Measurements from ENCODE around the gene NME7. TPM values are rescaled to one million over a fixed set of nuclear protein-coding genes. Genes with fewer than 3 reads are reported as not detected.
"Not testable (repeated sequence)": the region's sequence is repeated elsewhere in the genome, so short reads cannot be mapped to it uniquely, and the experiment has no call there.

NME7 gene
- total RNA-seq, 1 experiment from 2014 or later, result 13.8 TPM

DNA sequence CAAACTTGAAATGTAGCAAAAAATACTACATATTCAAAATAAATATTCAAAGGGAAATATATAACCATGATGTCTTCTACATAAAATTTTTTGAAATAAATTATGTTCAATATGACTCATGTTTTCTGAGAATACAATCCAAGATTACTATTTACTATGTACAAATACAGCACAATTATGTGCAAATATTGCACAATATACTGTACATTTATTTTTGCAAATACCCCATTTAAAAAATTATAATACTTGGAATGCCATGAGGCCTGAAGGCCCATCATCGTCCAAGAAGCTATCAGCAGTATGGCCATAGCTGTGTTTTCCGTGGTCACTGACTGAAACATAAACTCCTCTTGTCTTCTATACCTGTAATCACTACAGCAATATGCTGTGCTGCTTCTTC, 47.4 kb upstream of the NME7 start (continued):
- TF ChIP-seq, protein P1, sequence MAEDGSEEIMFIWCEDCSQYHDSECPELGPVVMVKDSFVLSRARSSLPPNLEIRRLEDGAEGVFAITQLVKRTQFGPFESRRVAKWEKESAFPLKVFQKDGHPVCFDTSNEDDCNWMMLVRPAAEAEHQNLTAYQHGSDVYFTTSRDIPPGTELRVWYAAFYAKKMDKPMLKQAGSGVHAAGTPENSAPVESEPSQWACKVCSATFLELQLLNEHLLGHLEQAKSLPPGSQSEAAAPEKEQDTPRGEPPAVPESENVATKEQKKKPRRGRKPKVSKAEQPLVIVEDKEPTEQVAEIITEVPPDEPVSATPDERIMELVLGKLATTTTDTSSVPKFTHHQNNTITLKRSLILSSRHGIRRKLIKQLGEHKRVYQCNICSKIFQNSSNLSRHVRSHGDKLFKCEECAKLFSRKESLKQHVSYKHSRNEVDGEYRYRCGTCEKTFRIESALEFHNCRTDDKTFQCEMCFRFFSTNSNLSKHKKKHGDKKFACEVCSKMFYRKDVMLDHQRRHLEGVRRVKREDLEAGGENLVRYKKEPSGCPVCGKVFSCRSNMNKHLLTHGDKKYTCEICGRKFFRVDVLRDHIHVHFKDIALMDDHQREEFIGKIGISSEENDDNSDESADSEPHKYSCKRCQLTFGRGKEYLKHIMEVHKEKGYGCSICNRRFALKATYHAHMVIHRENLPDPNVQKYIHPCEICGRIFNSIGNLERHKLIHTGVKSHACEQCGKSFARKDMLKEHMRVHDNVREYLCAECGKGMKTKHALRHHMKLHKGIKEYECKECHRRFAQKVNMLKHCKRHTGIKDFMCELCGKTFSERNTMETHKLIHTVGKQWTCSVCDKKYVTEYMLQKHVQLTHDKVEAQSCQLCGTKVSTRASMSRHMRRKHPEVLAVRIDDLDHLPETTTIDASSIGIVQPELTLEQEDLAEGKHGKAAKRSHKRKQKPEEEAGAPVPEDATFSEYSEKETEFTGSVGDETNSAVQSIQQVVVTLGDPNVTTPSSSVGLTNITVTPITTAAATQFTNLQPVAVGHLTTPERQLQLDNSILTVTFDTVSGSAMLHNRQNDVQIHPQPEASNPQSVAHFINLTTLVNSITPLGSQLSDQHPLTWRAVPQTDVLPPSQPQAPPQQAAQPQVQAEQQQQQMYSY (CRISPR knock-in tag; IDR thresholded peaks at IDR 0.05), result no peak
- no peak for TF ChIP-seq ZNF232 (CRISPR knock-in tag; IDR thresholded peaks at IDR 0.05)
- no peak for TF ChIP-seq TEAD1 (CRISPR knock-in tag; IDR thresholded peaks at IDR 0.05)
- no peak for TF ChIP-seq NFATC4 (CRISPR knock-in tag; IDR thresholded peaks at IDR 0.05)
- TF ChIP-seq, protein P2, sequence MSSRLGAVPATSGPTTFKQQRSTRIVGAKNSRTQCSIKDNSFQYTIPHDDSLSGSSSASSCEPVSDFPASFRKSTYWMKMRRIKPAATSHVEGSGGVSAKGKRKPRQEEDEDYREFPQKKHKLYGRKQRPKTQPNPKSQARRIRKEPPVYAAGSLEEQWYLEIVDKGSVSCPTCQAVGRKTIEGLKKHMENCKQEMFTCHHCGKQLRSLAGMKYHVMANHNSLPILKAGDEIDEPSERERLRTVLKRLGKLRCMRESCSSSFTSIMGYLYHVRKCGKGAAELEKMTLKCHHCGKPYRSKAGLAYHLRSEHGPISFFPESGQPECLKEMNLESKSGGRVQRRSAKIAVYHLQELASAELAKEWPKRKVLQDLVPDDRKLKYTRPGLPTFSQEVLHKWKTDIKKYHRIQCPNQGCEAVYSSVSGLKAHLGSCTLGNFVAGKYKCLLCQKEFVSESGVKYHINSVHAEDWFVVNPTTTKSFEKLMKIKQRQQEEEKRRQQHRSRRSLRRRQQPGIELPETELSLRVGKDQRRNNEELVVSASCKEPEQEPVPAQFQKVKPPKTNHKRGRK (CRISPR knock-in tag; IDR thresholded peaks at IDR 0.05; ENCODE audit: borderline replicate concordance), result no peak
- TF ChIP-seq, protein P3, sequence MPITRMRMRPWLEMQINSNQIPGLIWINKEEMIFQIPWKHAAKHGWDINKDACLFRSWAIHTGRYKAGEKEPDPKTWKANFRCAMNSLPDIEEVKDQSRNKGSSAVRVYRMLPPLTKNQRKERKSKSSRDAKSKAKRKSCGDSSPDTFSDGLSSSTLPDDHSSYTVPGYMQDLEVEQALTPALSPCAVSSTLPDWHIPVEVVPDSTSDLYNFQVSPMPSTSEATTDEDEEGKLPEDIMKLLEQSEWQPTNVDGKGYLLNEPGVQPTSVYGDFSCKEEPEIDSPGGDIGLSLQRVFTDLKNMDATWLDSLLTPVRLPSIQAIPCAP (CRISPR knock-in tag; IDR thresholded peaks at IDR 0.05), result no peak
- no peak for TF ChIP-seq SOX15 (CRISPR knock-in tag; IDR thresholded peaks at IDR 0.05)
- TF ChIP-seq, protein P4, sequence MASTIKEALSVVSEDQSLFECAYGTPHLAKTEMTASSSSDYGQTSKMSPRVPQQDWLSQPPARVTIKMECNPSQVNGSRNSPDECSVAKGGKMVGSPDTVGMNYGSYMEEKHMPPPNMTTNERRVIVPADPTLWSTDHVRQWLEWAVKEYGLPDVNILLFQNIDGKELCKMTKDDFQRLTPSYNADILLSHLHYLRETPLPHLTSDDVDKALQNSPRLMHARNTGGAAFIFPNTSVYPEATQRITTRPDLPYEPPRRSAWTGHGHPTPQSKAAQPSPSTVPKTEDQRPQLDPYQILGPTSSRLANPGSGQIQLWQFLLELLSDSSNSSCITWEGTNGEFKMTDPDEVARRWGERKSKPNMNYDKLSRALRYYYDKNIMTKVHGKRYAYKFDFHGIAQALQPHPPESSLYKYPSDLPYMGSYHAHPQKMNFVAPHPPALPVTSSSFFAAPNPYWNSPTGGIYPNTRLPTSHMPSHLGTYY (CRISPR knock-in tag; IDR thresholded peaks at IDR 0.05), result no peak
- TF ChIP-seq E2F4 (CRISPR knock-in tag; IDR thresholded peaks at IDR 0.05; ENCODE audit: borderline replicate concordance, low read depth), result no peak
- no peak for TF ChIP-seq OVOL2 (CRISPR knock-in tag; IDR thresholded peaks at IDR 0.05; ENCODE audit: borderline replicate concordance)

DNA sequence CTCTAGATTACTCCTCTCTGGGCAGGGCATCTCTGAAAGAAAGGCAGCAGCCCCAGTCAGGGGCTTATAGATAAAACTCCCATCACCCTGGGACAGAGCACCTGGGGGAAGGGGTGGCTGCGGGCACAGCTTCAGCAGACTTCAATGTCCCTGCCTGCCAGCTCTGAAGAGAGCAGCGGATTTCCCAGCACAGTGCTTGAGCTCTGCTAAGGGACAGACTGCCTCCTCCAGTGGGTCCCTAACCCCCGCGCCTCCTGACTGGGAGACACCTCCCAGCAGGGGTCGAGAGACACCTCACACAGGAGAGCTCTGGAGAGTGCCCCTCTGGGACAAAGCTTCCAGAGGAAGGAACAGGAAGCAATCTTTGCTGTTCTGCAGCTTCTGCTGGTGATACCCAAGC, 40.7 kb upstream of the NME7 start:
- Mint-ChIP-seq H3K27me3 (ENCODE audit: low read depth) (peaks cover 14% of the 10 kb centered on the region), H3K9me3 (peaks cover 36% of the 10 kb centered on the region)
- ATAC-seq; H3K27ac Mint-ChIP-seq; H3K36me3 Mint-ChIP-seq; DNase-seq (ENCODE audit: low spot score); H3K4me1 Mint-ChIP-seq; POLR2A ChIA-PET; CTCF ChIA-PET; H3K4me3 Mint-ChIP-seq: not testable (repeated sequence)

- POLR2A ChIA-PET, ATAC-seq: not testable (repeated sequence)
These were observed 35.0 kb upstream of the NME7 start for GRCh38 chr1:169402578-169402977.

DNA sequence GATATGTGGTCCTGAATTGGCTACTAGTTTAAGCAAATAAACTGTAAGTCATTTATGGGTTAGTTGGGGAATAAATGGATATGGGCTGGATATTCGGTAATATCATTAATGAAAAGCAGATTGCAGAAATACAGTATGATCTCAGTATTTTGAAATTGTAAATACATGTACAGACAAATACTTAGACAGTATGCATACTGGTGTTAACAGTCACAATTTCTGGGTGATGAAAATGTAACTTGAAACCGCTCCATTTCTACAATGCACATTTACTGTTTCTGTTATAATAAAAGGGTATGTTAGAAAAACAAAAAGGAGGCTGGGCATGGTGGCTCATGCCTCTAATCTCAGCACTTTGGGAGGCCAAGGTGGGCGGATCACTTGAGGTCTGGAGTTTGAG, 28.4 kb upstream of the NME7 start:
- no peak overlapping the region for H3K27ac Mint-ChIP-seq
- ATAC-seq, result no peak
- TF ChIP-seq NFATC4 (CRISPR knock-in tag; IDR thresholded peaks at IDR 0.05) (no peak), NR3C1 (CRISPR knock-in tag; conservative IDR thresholded peaks at IDR 0.05; ENCODE audit: low read depth) (no peak), ZNF219 (CRISPR knock-in tag; IDR thresholded peaks at IDR 0.05; ENCODE audit: borderline replicate concordance) (no peak), ZNF423 (CRISPR knock-in tag; IDR thresholded peaks at IDR 0.05) (no peak), CREB1 (CRISPR knock-in tag; IDR thresholded peaks at IDR 0.05) (no peak), ETV6 (CRISPR knock-in tag; IDR thresholded peaks at IDR 0.05) (no peak), USF1 (CRISPR knock-in tag; IDR thresholded peaks at IDR 0.05) (no peak)
- TF ChIP-seq, protein P4 (CRISPR knock-in tag; IDR thresholded peaks at IDR 0.05), result no peak
- TF ChIP-seq, protein P2 (CRISPR knock-in tag; IDR thresholded peaks at IDR 0.05; ENCODE audit: borderline replicate concordance), result no peak
- TF ChIP-seq, protein P5, sequence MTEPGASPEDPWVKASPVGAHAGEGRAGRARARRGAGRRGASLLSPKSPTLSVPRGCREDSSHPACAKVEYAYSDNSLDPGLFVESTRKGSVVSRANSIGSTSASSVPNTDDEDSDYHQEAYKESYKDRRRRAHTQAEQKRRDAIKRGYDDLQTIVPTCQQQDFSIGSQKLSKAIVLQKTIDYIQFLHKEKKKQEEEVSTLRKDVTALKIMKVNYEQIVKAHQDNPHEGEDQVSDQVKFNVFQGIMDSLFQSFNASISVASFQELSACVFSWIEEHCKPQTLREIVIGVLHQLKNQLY (CRISPR knock-in tag; IDR thresholded peaks at IDR 0.05), result no peak

More at GRCh38 chr1:169402578-169402977, 35.0 kb upstream of the NME7 start:
- H3K4me3 Mint-ChIP-seq; H3K4me1 Mint-ChIP-seq; H3K27me3 Mint-ChIP-seq (ENCODE audit: low read depth); CTCF ChIA-PET; DNase-seq (ENCODE audit: low spot score); H3K27ac Mint-ChIP-seq: not testable (repeated sequence)
- H3K9me3 Mint-ChIP-seq, result peaks cover 56% of the 10 kb centered on the region
- peaks cover 15% of the 10 kb centered on the region for H3K36me3 Mint-ChIP-seq

More for the DNA sequence above, 28.4 kb upstream of the NME7 start:
- Mint-ChIP-seq H3K27me3 (ENCODE audit: low read depth) (no peaks in the 10 kb centered on the region), H3K4me1 (no peaks in the 10 kb centered on the region), H3K9me3 (peaks cover 8% of the 10 kb centered on the region), H3K36me3 (peaks cover 13% of the 10 kb centered on the region), H3K4me3 (no peak overlapping the region)
- ChIA-PET CTCF (no interaction called here), POLR2A (no interaction called here)
- no peak for DNase-seq (ENCODE audit: low spot score)

Measured in WTC11 (cell line).